Islet precursor cell (in vitro differentiated cells): ENCODE measurements around the gene POU2AF1.

ENCODE experiments used
- DNase-seq: peaks from one replicate; pipeline ENCODE4 v3.0.0-alpha.2; 2018

Gene POU2AF1

GRCh38 chr11:111359223-111360149, 19.6 kb downstream of the POU2AF1 start:
- no peak for DNase-seq

GRCh38 chr11:111358038-111359001, 20.8 kb downstream of the POU2AF1 start:
- no peak for DNase-seq

GRCh38 chr11:111357150-111358037, 21.7 kb downstream of the POU2AF1 start:
- peak; percentile 35 for DNase-seq

GRCh38 chr11:111356660-111357048, 22.4 kb downstream of the POU2AF1 start:
- DNase-seq: no peak

- DNase-seq: peak; percentile 16
Observed at GRCh38 chr11:111355956-111356659, 23.0 kb downstream of the POU2AF1 start.

GRCh38 chr11:111355101-111355500, 24.0 kb downstream of the POU2AF1 start:
- peak; percentile 43 for DNase-seq

- DNase-seq: no peak
Observed at GRCh38 chr11:111354601-111354891, 24.5 kb downstream of the POU2AF1 start.

GRCh38 chr11:111353776-111354600, 25.1 kb downstream of the POU2AF1 start:
- peak; percentile 32 for DNase-seq

GRCh38 chr11:111352935-111353710, 26.0 kb downstream of the POU2AF1 start:
- peak; percentile 26 for DNase-seq

GRCh38 chr11:111352231-111352746, 26.8 kb downstream of the POU2AF1 start:
- DNase-seq: peak; percentile 9

- DNase-seq: peak; percentile 41
Observed at GRCh38 chr11:111351374-111352055, 27.6 kb downstream of the POU2AF1 start.

GRCh38 chr11:111350811-111351210, 28.3 kb downstream of the POU2AF1 start:
- DNase-seq: peak; percentile 4

- DNase-seq: no peak
Observed at GRCh38 chr11:111349191-111349695, 29.8 kb downstream of the POU2AF1 start.

GRCh38 chr11:111348147-111348546, 30.9 kb downstream of the POU2AF1 start:
- no peak for DNase-seq

- DNase-seq: peak; percentile 36
Observed at GRCh38 chr11:111347723-111348115, 31.4 kb downstream of the POU2AF1 start.

GRCh38 chr11:111347002-111347722, 31.9 kb downstream of the POU2AF1 start:
- DNase-seq: peak; percentile 45

GRCh38 chr11:111344032-111344431, 35.0 kb downstream of the POU2AF1 start:
- peak; percentile 52 for DNase-seq

GRCh38 chr11:111342329-111342728, 36.7 kb downstream of the POU2AF1 start:
- no peak for DNase-seq
